ENCODE measurements around the gene PGM2. TPM values are rescaled to one million over a fixed set of nuclear protein-coding genes. Genes with fewer than 3 reads are reported as not detected.

The PGM2 gene
- total and polyA plus RNA-seq, 10 of the 15 experiments (the other 5 are each of a cell fraction or from before 2014, with no cell fraction given), result 11.9 to 41.7 (median 37.1) TPM

GRCh38 chr4:37890801-37891259, 64.3 kb downstream of the PGM2 start, which contains the start of gene TBC1D1 (continued):
- TF ChIP-seq, protein P1, sequence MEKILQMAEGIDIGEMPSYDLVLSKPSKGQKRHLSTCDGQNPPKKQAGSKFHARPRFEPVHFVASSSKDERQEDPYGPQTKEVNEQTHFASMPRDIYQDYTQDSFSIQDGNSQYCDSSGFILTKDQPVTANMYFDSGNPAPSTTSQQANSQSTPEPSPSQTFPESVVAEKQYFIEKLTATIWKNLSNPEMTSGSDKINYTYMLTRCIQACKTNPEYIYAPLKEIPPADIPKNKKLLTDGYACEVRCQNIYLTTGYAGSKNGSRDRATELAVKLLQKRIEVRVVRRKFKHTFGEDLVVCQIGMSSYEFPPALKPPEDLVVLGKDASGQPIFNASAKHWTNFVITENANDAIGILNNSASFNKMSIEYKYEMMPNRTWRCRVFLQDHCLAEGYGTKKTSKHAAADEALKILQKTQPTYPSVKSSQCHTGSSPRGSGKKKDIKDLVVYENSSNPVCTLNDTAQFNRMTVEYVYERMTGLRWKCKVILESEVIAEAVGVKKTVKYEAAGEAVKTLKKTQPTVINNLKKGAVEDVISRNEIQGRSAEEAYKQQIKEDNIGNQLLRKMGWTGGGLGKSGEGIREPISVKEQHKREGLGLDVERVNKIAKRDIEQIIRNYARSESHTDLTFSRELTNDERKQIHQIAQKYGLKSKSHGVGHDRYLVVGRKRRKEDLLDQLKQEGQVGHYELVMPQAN (conservative IDR thresholded peaks at IDR 0.05), result 0 out of 2 replicates have a peak, but pooled peaks have one; percentile 32
- TF ChIP-seq MTA3 (IDR thresholded peaks at IDR 0.05; ENCODE audit: borderline replicate concordance, low read length) (no peak), ZSCAN29 (IDR thresholded peaks at IDR 0.05) (no peak), BRCA1 (IDR thresholded peaks at IDR 0.05; ENCODE audit: low read depth, low read length) (no peak), YY1 (IDR thresholded peaks at IDR 0.05; ENCODE audit: low read depth, low read length) (peak; percentile 3; the same call in 1 of the 2 replicates), FOXK2 (IDR thresholded peaks at IDR 0.05) (no peak), SREBF2 (IDR thresholded peaks at IDR 0.05; ENCODE audit: low read length) (no peak), LARP7 (IDR thresholded peaks at IDR 0.05) (no peak; the same call in 1 of the 2 replicates), SIN3A (IDR thresholded peaks at IDR 0.05; ENCODE audit: low read depth, low read length) (no peak), CREB1 (IDR thresholded peaks at IDR 0.05; ENCODE audit: low read depth) (no peak), MTA2 (IDR thresholded peaks at IDR 0.05; ENCODE audit: low read depth) (no peak), SPI1 (IDR thresholded peaks at IDR 0.05; ENCODE audit: borderline replicate concordance, insufficient read depth, low read depth, low read length) (no peak), ZBTB33 (IDR thresholded peaks at IDR 0.05) (no peak), SMAD5 (IDR thresholded peaks at IDR 0.05; ENCODE audit: low read depth) (no peak), TCF3 (IDR thresholded peaks at IDR 0.05; ENCODE audit: borderline replicate concordance, insufficient read depth, low read depth, low read length) (0 out of 2 replicates have a peak, but pooled peaks have one; percentile 34), PML (IDR thresholded peaks at IDR 0.05; ENCODE audit: low read length) (no peak), IKZF1 (conservative IDR thresholded peaks at IDR 0.05) (peak; percentile 68), BHLHE40 (IDR thresholded peaks at IDR 0.05; ENCODE audit: borderline replicate concordance in 1 of 2, low read depth in 2 of 2, low read length in 1 of 2) (peak in 1 of 2 experiments; percentile 73; a peak in 2 of 4 replicates), E2F8 (IDR thresholded peaks at IDR 0.05; ENCODE audit: low read depth, partially characterized antibody) (no peak), TARDBP (IDR thresholded peaks at IDR 0.05; ENCODE audit: borderline replicate concordance) (no peak), CBFB (IDR thresholded peaks at IDR 0.05; ENCODE audit: low read depth) (no peak), RUNX3 (IDR thresholded peaks at IDR 0.05; ENCODE audit: low read length) (no peak)
- TF ChIP-seq, protein P2, sequence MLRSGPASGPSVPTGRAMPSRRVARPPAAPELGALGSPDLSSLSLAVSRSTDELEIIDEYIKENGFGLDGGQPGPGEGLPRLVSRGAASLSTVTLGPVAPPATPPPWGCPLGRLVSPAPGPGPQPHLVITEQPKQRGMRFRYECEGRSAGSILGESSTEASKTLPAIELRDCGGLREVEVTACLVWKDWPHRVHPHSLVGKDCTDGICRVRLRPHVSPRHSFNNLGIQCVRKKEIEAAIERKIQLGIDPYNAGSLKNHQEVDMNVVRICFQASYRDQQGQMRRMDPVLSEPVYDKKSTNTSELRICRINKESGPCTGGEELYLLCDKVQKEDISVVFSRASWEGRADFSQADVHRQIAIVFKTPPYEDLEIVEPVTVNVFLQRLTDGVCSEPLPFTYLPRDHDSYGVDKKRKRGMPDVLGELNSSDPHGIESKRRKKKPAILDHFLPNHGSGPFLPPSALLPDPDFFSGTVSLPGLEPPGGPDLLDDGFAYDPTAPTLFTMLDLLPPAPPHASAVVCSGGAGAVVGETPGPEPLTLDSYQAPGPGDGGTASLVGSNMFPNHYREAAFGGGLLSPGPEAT (IDR thresholded peaks at IDR 0.05; ENCODE audit: low read depth), result no peak
